ENCODE results near the gene TASOR2.

DNA sequence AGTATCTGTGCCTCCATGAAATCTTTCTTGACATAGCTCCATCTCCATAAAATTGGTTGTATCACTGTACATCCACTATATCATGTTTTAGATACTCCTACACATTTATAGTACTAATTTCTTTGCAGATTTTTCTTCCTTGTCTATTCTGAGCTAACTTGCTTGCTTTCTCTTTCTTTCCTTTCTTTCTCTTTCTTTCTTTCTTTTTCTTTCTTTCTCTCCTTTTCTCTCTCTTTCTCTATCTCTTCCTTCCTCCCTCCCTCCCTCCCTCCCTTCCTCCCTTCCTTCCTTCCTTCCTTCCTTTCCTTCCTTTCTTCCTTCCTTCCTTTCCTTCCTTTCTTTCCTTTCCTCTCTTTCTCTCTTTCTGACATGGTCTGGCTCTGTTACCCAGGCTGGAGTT lies 23.7 kb downstream of the TASOR2 start:
- TF ChIP-seq, protein P1, sequence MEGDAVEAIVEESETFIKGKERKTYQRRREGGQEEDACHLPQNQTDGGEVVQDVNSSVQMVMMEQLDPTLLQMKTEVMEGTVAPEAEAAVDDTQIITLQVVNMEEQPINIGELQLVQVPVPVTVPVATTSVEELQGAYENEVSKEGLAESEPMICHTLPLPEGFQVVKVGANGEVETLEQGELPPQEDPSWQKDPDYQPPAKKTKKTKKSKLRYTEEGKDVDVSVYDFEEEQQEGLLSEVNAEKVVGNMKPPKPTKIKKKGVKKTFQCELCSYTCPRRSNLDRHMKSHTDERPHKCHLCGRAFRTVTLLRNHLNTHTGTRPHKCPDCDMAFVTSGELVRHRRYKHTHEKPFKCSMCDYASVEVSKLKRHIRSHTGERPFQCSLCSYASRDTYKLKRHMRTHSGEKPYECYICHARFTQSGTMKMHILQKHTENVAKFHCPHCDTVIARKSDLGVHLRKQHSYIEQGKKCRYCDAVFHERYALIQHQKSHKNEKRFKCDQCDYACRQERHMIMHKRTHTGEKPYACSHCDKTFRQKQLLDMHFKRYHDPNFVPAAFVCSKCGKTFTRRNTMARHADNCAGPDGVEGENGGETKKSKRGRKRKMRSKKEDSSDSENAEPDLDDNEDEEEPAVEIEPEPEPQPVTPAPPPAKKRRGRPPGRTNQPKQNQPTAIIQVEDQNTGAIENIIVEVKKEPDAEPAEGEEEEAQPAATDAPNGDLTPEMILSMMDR (IDR thresholded peaks at IDR 0.05), result no peak
- TF ChIP-seq POLR2A (IDR thresholded peaks at IDR 0.05) (no peak), EP300 (IDR thresholded peaks at IDR 0.05) (no peak)

Measured in stomach (tissue), 4 donors.